SH-SY5Y (cell line): Measurements from ENCODE around the gene SLC6A9.

Experiments
- GATA2 ChIP-seq: IDR thresholded peaks from 2 replicates; pipeline ENCODE4 v1.6.1; 2011; ENCODE audit warnings: mild to moderate bottlenecking, low read depth, low read length
- GATA3 ChIP-seq: IDR thresholded peaks from 2 replicates; pipeline ENCODE4 v1.6.1; 2011; ENCODE audit warnings: low read depth, mild to moderate bottlenecking, low read length, moderate library complexity

- no peak for TF ChIP-seq GATA2
- TF ChIP-seq GATA3: no peak
Observed at GRCh38 chr1:44048532-44049215, 17.4 kb upstream of the SLC6A9 start.
